A549 (cell line): ENCODE results near the gene SLCO1A2.

ENCODE experiments used
- EP300 ChIP-seq, 2 experiments: fragments of >200 bp; sonication (Bioruptor Twin); formaldehyde crosslinking; IDR thresholded peaks; 2 replicates in 1 of 2; 3 replicates in 1 of 2; pipeline ENCODE4 v1.6.1; 2016 to 2017
- FOSB ChIP-seq: fragments of 250-450 bp; sonication (Bioruptor Pico); IDR thresholded peaks from 2 replicates; pipeline ENCODE4 v1.5.0; 2020; ENCODE audit warnings: mild to moderate bottlenecking, moderate library complexity
- HMGXB4 ChIP-seq: fragments of 250-450 bp; sonication (Bioruptor Pico); IDR thresholded peaks from 2 replicates; pipeline ENCODE4 v1.5.0; 2021; ENCODE audit warnings: mild to moderate bottlenecking, moderate library complexity, borderline replicate concordance
- POLR2AphosphoS2 ChIP-seq: conservative IDR thresholded peaks from 2 replicates; pipeline ENCODE4 v1.6.1; 2012; ENCODE audit warnings: low read length, improper control_type of control experiment, inconsistent platforms
- RAD21 ChIP-seq, 2 experiments: fragments of >200 bp in 1 of 2; sonication (Bioruptor Twin) in 1 of 2; formaldehyde crosslinking in 1 of 2; IDR thresholded peaks in 1 of 2; conservative IDR thresholded peaks in 1 of 2; 2 replicates in 1 of 2; 3 replicates in 1 of 2; pipeline ENCODE4 v1.6.1; 2012 to 2018; ENCODE audit warnings: inconsistent platforms in 1 of 2
- ZFP36 ChIP-seq: fragments of 450-650 bp; IDR thresholded peaks from 2 replicates; pipeline ENCODE4 v1.6.1; 2014; ENCODE audit warnings: borderline replicate concordance; ENCODE audit not compliant: partially characterized antibody

- TF ChIP-seq HMGXB4 (no peak), EP300 (IDR thresholded peaks at IDR 0.05) (no peak), FOSB (no peak), ZFP36 (no peak), POLR2AphosphoS2 (no peak), RAD21 (conservative IDR thresholded peaks at IDR 0.05 in 1 of 2, IDR thresholded peaks at IDR 0.05 in 1 of 2) (no peak)
Measured at GRCh38 chr12:21337453-21337852, 2.7 kb upstream of the SLCO1A2 start.
